Ovary (tissue), 9 donors: ENCODE results near the gene RASGRF2. TPM values are rescaled to one million over a fixed set of nuclear protein-coding genes. Genes with fewer than 3 reads are reported as not detected.

Source experiments
- DNase-seq, 5 donors: peaks; one replicate each; pipeline ENCODE4 v3.0.0-alpha.2; 2019 to 2020
- H3K27ac ChIP-seq, 2 donors: fragments of 200-600 bp; one replicate each; pipeline versions ENCODE4 v1.5.1 to v1.8.0; 2019 to 2022
- H3K27me3 ChIP-seq: fragments of 200-600 bp; one replicate; pipeline ENCODE4 v1.8.0; 2022
- H3K36me3 ChIP-seq: fragments of 200-600 bp; sonication (generic); one replicate; pipeline ENCODE4 v1.5.1; 2019
- H3K4me1 ChIP-seq: one replicate; pipeline ENCODE4 v1.8.1; 2013; ENCODE audit warnings: mild to moderate bottlenecking, moderate library complexity; ENCODE audit not compliant: insufficient read depth
- H3K4me3 ChIP-seq: fragments of 200-600 bp; sonication (generic); one replicate; pipeline ENCODE4 v1.5.1; 2017
- H3K9me3 ChIP-seq, 2 donors: fragments of 200-600 bp in 1 of 2; sonication (generic) in 1 of 2; one replicate each; pipeline versions ENCODE4 v1.5.1 to v1.8.1; 2013 to 2019; ENCODE audit warnings: mild to moderate bottlenecking in 1 of 2, moderate library complexity in 1 of 2
- CTCF ChIP-seq, 3 donors: fragments of 450-650 bp in 2 of 3; fragments of 200-600 bp in 1 of 3; IDR thresholded peaks; one replicate each; pipeline versions ENCODE4 v1.5.1 to v1.8.0; 2016 to 2022; ENCODE audit warnings: antibody characterized with exemption in 3 of 3, mild to moderate bottlenecking in 1 of 3
- EP300 ChIP-seq: sonication (generic); formaldehyde crosslinking; IDR thresholded peaks from one replicate; pipeline ENCODE4 v1.6.1; 2017; ENCODE audit warnings: antibody characterized with exemption
- POLR2A ChIP-seq: fragments of 450-650 bp; IDR thresholded peaks from one replicate; pipeline ENCODE4 v1.6.1; 2017; ENCODE audit warnings: antibody characterized with exemption, mild to moderate bottlenecking, moderate library complexity
- WGBS, 3 donors: extraction: QIAGEN DNeasy Blood & Tissue Kit in 1 of 3; methylation state at CpG; one replicate each; pipeline versions ENCODE4 v1.1.5 to v1.1.7; 2013 to 2017; 5-methylcytosine and 5-hydroxymethylcytosine counted together
- intact Hi-C, 4 donors: fragments of 100-400 bp; cut with DNase I; formaldehyde crosslinking; loops; one replicate each; pipeline versions ENCODE4 v1.11.0 to v1.15.1; 2022 to 2023
- polyA plus RNA-seq, 2 donors: library from polyadenylated mRNA; stranded (reverse); fragments of 200-250 nt in 1 of 2; fragments of 350-450 nt in 1 of 2; fragmentation: Illumina TruSeq in 1 of 2; extraction: RNeasy Lipid Tissue Mini Kit (QIAGEN cat#74804) in 1 of 2; gene quantifications; one replicate each; pipeline ENCODE4 v1.2.3, GENCODE V29; 2013 to 2014
- total RNA-seq, 7 donors: library from RNA; depleted of rRNA in 2 of 7; stranded (reverse); fragments of >200 nt in 2 of 7; fragmentation: NEBNext Ultra II Directional in 3 of 7; extraction: Animal tissue kit (Norgen Biotek cat#: 25700) in 3 of 7; gene quantifications; one replicate each; pipeline versions ENCODE4 v1.1.0 to v1.2.4, GENCODE V29; 2016 to 2023
- donor health status: DM: no; HTN: no; CAD: no; lungs with moderate emphysema.
- donor health status: DM: no; HTN: no; CAD: no.
- donor health status: Bipolar disorder and iron deficiency.
- donor health status: DM: yes; HTN: yes; CAD: no.
- donor health status: DM: no; HTN: no; CAD: no.
- donor health status: DM: yes; HTN: yes; CAD: no.

The RASGRF2 gene
- total and polyA plus RNA-seq, 9 donors = 8.6 to 55.1 (median 23.0) TPM

DNA sequence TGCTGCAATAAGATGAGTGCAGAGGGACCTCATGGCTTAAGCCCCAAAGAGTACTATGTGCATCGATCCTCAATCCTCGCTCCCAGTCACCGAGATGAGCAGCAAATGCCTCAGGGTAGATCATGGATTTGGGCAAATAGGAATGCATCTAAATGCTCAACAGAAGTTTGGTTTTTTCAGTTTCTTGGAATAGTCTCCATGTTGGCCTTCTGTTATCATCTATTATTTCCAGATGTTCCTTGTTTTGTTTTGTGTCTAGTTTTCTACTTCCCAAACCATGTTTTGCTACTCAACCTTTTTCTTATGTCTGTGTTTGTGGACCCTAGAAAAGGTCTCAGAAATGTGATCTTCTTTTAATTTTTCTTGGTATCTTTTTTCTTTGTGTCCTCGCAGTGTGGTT lies 43.5 kb upstream of the RASGRF2 start:
- no peaks in the 10 kb centered on the region for H3K27me3 ChIP-seq
- peaks cover 6% of the 10 kb centered on the region for H3K4me1 ChIP-seq
- DNase-seq = no peak
- H3K9me3 ChIP-seq = no peaks in the 10 kb centered on the region
- H3K27ac ChIP-seq = peak overlapping the region in 1 of 2 donors; percentile 11
- no peaks in the 10 kb centered on the region for H3K36me3 ChIP-seq
- intact Hi-C loops = no loop called here
- no peak overlapping the region for H3K4me3 ChIP-seq
- WGBS, 3 donors = 13 to 27% (median 27%) methylated on average over 4 of the region's 4 CpGs
- no peak for TF ChIP-seq CTCF (IDR thresholded peaks at IDR 0.05)
- TF ChIP-seq EP300 = no peak
- no peak for TF ChIP-seq POLR2A

- no peaks in the 10 kb centered on the region for H3K36me3 ChIP-seq
- H3K9me3 ChIP-seq = no peaks in the 10 kb centered on the region
- intact Hi-C loops = no loop called here
- 12 to 17% (median 17%) methylated on average over 3 of the region's 3 CpGs for WGBS, 3 donors
- H3K27ac ChIP-seq = peak overlapping the region in 1 of 2 donors; percentile 9
- no peaks in the 10 kb centered on the region for H3K27me3 ChIP-seq
- no peak overlapping the region for H3K4me3 ChIP-seq
- H3K4me1 ChIP-seq = peaks cover 6% of the 10 kb centered on the region
- no peak for TF ChIP-seq POLR2A
- no peak for TF ChIP-seq CTCF (IDR thresholded peaks at IDR 0.05)
- TF ChIP-seq EP300 = no peak
- no peak for DNase-seq
These were observed 42.5 kb upstream of the RASGRF2 start for GRCh38 chr5:80917631-80918030.

DNA sequence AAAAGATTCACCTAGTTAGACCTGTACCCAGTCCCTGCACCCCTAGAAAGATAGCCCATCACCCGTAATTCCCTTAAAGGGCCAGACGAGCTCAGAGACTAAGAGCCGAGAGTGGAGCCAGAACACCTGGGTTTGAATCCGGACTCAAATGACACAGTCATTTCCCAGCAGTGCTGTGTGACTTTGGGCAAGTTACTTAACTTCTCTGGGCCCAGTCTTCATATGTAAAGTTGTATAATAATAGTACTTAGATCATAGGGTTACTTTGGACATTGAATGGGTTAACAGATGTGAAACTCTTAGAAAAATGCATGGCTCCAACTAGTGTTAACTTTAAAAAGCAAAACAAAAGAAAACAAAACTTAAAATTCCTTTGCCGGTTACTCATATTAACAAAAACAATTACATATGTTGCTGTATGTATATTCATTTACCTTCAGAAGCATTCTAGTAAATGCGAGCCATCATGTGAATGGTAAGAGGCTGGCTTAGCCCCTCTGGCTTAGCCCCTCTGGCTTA lies 40.4 kb upstream of the RASGRF2 start:
- Histone ChIP-seq H3K36me3 (no peaks in the 10 kb centered on the region), H3K4me3 (no peak overlapping the region), H3K27ac (no peak overlapping the region), H3K9me3 (no peaks in the 10 kb centered on the region), H3K27me3 (no peaks in the 10 kb centered on the region), H3K4me1 (peaks cover 6% of the 10 kb centered on the region)
- 46 to 59% (median 50%) methylated on average over 6 of the region's 6 CpGs for WGBS, 3 donors
- no peak for DNase-seq
- no peak for TF ChIP-seq EP300
- TF ChIP-seq POLR2A = no peak
- TF ChIP-seq CTCF (IDR thresholded peaks at IDR 0.05) = no peak
- intact Hi-C loops = no loop called here

- TF ChIP-seq CTCF (IDR thresholded peaks at IDR 0.05) = no peak
- no peak for TF ChIP-seq POLR2A
- TF ChIP-seq EP300 = no peak
- no peaks in the 10 kb centered on the region for H3K36me3 ChIP-seq
- intact Hi-C loops = no loop called here
- peaks cover 6% of the 10 kb centered on the region for H3K4me1 ChIP-seq
- no peak overlapping the region for H3K4me3 ChIP-seq
- H3K9me3 ChIP-seq = no peaks in the 10 kb centered on the region
- DNase-seq = no peak
- no peaks in the 10 kb centered on the region for H3K27me3 ChIP-seq
- H3K27ac ChIP-seq = no peak overlapping the region
These were observed 39.8 kb upstream of the RASGRF2 start for GRCh38 chr5:80920333-80920732.

GRCh38 chr5:80921026-80921425 lies 39.1 kb upstream of the RASGRF2 start:
- no peak for DNase-seq
- H3K36me3 ChIP-seq = no peaks in the 10 kb centered on the region

More at GRCh38 chr5:80921026-80921425, 39.1 kb upstream of the RASGRF2 start:
- TF ChIP-seq POLR2A (no peak), CTCF (IDR thresholded peaks at IDR 0.05) (no peak), EP300 (no peak)
- intact Hi-C loops = no loop called here
- Histone ChIP-seq H3K9me3 (no peaks in the 10 kb centered on the region), H3K4me1 (peaks cover 4% of the 10 kb centered on the region), H3K27me3 (no peaks in the 10 kb centered on the region), H3K27ac (no peak overlapping the region), H3K4me3 (no peak overlapping the region)
